ENCODE data around the gene ACADM. TPM values are rescaled to one million over a fixed set of nuclear protein-coding genes. Genes with fewer than 3 reads are reported as not detected.
A peak's percentile ranks its signal among the peaks of the same experiment; 100 is the strongest.

The ACADM gene
- polyA plus RNA-seq, 3 donors: 7.1 to 32.1 (median 31.3) TPM

DNA sequence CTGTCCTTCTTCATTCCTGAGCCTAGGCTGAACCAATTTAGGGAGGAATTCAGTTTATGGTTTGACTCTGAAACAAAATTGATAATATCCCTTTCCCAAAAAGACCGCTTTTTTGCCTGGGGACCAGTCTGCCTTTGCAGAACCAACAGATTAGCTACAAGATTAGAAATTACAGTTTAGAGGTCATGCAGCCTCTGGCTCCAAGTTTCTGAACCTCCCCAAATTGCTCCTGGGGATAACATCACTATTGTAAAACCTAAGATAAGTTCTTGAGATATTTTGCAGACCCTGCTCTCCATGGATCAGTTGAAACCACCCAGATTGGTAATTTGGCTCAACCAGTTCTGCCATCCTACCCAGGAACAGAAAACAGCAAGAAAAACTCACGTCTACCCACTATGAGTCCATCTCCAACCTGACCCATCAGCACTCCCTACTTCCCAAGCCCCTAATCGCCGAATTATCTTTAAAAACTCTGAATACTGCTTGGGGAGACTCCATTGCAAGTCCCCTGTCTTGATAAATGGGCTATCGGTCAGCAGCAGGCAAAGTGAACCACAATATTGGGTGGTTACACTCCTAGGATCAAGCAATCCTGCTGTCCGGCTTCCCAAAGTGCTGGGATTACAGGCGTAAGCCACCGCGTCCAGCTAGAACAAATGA is 60.9 kb downstream of the ACADM start:
- Mint-ChIP-seq H3K27me3 (ENCODE audit: low read depth in 3 of 3) (peaks cover 0 to 4% (median 0%) of the 10 kb centered on the region in 3 donors), H3K4me3 (peak overlapping the region; percentile 98 to 99), H3K27ac (peak overlapping the region; percentile 86 to 99 (median 97)), H3K4me1 (peaks cover 53% of the 10 kb centered on the region), H3K9me3 (peaks cover 0 to 4% (median 2%) of the 10 kb centered on the region in 7 donors), H3K36me3 (peaks cover 20 to 22% of the 10 kb centered on the region in 2 donors)
- peaks cover 35% of the 10 kb centered on the region for H4K20me1 ChIP-seq (ENCODE audit: insufficient read depth, low read length)
- H3K9me3 ChIP-seq (replicated peaks in 1 of 2; ENCODE audit: control insufficient read depth in 1 of 2, insufficient read depth in 1 of 2, low read length in 2 of 2): no peaks in the 10 kb centered on the region
- H3K4me3 ChIP-seq (replicated peaks in 1 of 3; ENCODE audit: low read depth in 2 of 3, low read length in 3 of 3): peak overlapping the region; percentile 63 to 89 (median 78)
- H3K36me3 ChIP-seq (replicated peaks in 1 of 2; ENCODE audit: control insufficient read depth in 1 of 2, insufficient read depth in 2 of 2, low read length in 2 of 2): peaks cover 14 to 25% of the 10 kb centered on the region in 2 donors
- H3K27ac ChIP-seq (ENCODE audit: low read depth in 1 of 2, low read length in 2 of 2): peak overlapping the region; percentile 89
- 26% methylated on average over 5 of the region's 9 CpGs for WGBS (ENCODE audit: insufficient coverage)
- peak overlapping the region; percentile 76 for H3K9ac ChIP-seq (ENCODE audit: insufficient read depth, low read length, poor library complexity, severe bottlenecking)
- TF ChIP-seq, protein P1, sequence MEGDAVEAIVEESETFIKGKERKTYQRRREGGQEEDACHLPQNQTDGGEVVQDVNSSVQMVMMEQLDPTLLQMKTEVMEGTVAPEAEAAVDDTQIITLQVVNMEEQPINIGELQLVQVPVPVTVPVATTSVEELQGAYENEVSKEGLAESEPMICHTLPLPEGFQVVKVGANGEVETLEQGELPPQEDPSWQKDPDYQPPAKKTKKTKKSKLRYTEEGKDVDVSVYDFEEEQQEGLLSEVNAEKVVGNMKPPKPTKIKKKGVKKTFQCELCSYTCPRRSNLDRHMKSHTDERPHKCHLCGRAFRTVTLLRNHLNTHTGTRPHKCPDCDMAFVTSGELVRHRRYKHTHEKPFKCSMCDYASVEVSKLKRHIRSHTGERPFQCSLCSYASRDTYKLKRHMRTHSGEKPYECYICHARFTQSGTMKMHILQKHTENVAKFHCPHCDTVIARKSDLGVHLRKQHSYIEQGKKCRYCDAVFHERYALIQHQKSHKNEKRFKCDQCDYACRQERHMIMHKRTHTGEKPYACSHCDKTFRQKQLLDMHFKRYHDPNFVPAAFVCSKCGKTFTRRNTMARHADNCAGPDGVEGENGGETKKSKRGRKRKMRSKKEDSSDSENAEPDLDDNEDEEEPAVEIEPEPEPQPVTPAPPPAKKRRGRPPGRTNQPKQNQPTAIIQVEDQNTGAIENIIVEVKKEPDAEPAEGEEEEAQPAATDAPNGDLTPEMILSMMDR (IDR thresholded peaks at IDR 0.05): no peak
- peak overlapping the region; percentile 96 for H2AFZ ChIP-seq (ENCODE audit: insufficient read depth, low read depth, low read length, poor library complexity, severe bottlenecking)
- H3K4me2 ChIP-seq (replicated peaks; ENCODE audit: extremely low read depth, low read length, poor library complexity, severe bottlenecking): peak overlapping the region; percentile 91
- DNase-seq: no peak
- H3K79me2 ChIP-seq (ENCODE audit: insufficient read depth, low read length): peaks cover 42% of the 10 kb centered on the region
- intact Hi-C loops (cut with micrococcal nuclease): loop anchor here (5.0 kb wide), 1 partner anchor 63 kb away; the partner anchor contains the start of gene ACADM (in 2 of the 2)
- H3K27me3 ChIP-seq (ENCODE audit: control insufficient read depth in 2 of 2, insufficient read depth in 2 of 2, low read length in 2 of 2): no peaks in the 10 kb centered on the region
- peaks cover 39 to 55% of the 10 kb centered on the region in 2 donors for H3K4me1 ChIP-seq (ENCODE audit: control insufficient read depth in 1 of 2, insufficient read depth in 2 of 2, low read length in 2 of 2)

DNA sequence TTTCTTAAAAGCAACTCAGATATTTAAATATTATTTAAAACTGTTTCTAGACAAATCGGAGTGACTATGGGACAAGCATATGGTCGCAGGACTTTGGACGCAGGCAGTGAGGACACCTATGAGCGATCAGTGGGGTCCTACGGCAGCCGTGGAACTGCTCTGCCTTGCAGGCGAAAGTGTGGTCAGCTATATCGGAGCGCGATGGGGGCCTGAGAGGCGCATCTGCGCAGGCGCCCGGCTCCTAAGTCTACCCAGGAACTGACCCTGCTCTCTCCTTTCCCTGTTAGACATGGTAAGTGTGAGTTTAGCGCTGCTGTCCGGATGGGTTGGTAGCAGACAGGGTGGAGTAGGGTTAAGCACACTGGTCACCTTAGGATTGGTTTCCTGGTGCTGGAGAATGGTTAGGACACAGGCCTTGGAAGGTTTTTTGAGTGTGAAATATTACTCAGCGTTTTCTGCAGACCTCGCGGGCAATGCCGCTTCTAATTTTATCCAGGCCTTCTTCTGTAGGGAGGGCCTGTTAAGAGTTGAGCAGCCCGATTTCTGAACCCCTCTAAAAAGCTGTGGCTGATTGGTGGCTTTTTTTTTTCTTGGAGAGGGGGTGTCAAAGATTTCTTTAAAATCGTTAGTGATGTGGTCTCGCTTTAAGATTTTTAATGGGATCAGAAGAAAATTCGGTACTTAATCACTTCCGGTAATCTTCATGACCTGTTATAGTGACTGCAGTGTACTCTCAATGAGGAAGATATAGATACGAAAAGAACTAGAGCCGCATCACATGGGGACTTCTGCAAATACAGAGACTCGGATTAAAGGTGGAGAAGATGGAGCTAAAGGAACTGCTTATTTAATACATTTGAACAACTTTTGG is 61.7 kb downstream of the ACADM start, which contains the start of gene RABGGTB:
TSS of gene RABGGTB (plus strand) at position 274 of the 871 bp plus-strand sequence. CDS start at position 290, 16 bp downstream.
- Mint-ChIP-seq H3K4me1 (peaks cover 60% of the 10 kb centered on the region), H3K27me3 (ENCODE audit: low read depth in 3 of 3) (peaks cover 0 to 3% (median 0%) of the 10 kb centered on the region in 3 donors), H3K4me3 (peak within 1 kb of the TSS; percentile 98 to 99), H3K9me3 (peaks cover 0 to 4% (median 0%) of the 10 kb centered on the region in 7 donors), H3K36me3 (peaks cover 27 to 30% of the 10 kb centered on the region in 2 donors), H3K27ac (peak within 1 kb of the TSS; percentile 93 to 99 (median 99))
- Histone ChIP-seq H3K27me3 (ENCODE audit: control insufficient read depth in 2 of 2, insufficient read depth in 2 of 2, low read length in 2 of 2) (no peaks in the 10 kb centered on the region), H3K27ac (ENCODE audit: low read depth in 1 of 2, low read length in 2 of 2) (peak within 1 kb of the TSS; percentile 89), H2AFZ (ENCODE audit: insufficient read depth, low read depth, low read length, poor library complexity, severe bottlenecking) (peak within 1 kb of the TSS; percentile 96), H3K4me1 (ENCODE audit: control insufficient read depth in 1 of 2, insufficient read depth in 2 of 2, low read length in 2 of 2) (peaks cover 44 to 61% of the 10 kb centered on the region in 2 donors), H3K9me3 (replicated peaks in 1 of 2; ENCODE audit: control insufficient read depth in 1 of 2, insufficient read depth in 1 of 2, low read length in 2 of 2) (no peaks in the 10 kb centered on the region), H3K4me2 (replicated peaks; ENCODE audit: extremely low read depth, low read length, poor library complexity, severe bottlenecking) (peak within 1 kb of the TSS; percentile 91), H3K4me3 (replicated peaks in 1 of 3; ENCODE audit: low read depth in 2 of 3, low read length in 3 of 3) (peak within 1 kb of the TSS; percentile 63 to 89 (median 78)), H3K9ac (ENCODE audit: insufficient read depth, low read length, poor library complexity, severe bottlenecking) (peak within 1 kb of the TSS; percentile 76), H3K79me2 (ENCODE audit: insufficient read depth, low read length) (peaks cover 50% of the 10 kb centered on the region), H3K36me3 (replicated peaks in 1 of 2; ENCODE audit: control insufficient read depth in 1 of 2, insufficient read depth in 2 of 2, low read length in 2 of 2) (peaks cover 21 to 33% of the 10 kb centered on the region in 2 donors), H4K20me1 (ENCODE audit: insufficient read depth, low read length) (peaks cover 42% of the 10 kb centered on the region)
- peak; percentile 92 to 98 (median 94) for DNase-seq
- TF ChIP-seq, protein P1 (IDR thresholded peaks at IDR 0.05): no peak
- intact Hi-C loops (cut with micrococcal nuclease): loop anchor here (5.0 kb wide), 1 partner anchor 64 kb away; the partner anchor contains the start of gene ACADM (in 2 of the 2)
- 0% methylated on average over 21 of the region's 28 CpGs for WGBS (ENCODE audit: insufficient coverage)

Data from CD14-positive monocyte (primary cell).